Head of caudate nucleus (tissue), 42 donors: ENCODE measurements around the gene SLCO3A1.

Experiments used
- DNase-seq, 42 donors: peaks; one replicate each; pipeline versions ENCODE4 v3.0.0 to v3.0.0-alpha.2; 2020 to 2021; ENCODE audit warnings: mixed read lengths in 7 of 42
- intact Hi-C: fragments of 100-400 bp; cut with DNase I; formaldehyde crosslinking; loops from one replicate; pipeline ENCODE4 v1.15.0; 2022

Gene SLCO3A1

GRCh38 chr15:91973481-91973880, 120.0 kb downstream of the SLCO3A1 start:
- intact Hi-C loops: loop anchor here (10.0 kb wide), 1 partner anchor 101 kb away; no protein-coding TSS in a partner anchor
- DNase-seq: peak in 3 of 42 donors; percentile 23 to 43 (median 28)

GRCh38 chr15:91974321-91974720, 120.8 kb downstream of the SLCO3A1 start:
- intact Hi-C loops: loop anchor here (10.0 kb wide), 1 partner anchor 100 kb away; no protein-coding TSS in a partner anchor
- DNase-seq: no peak

- DNase-seq: peak in 1 of 42 donors; percentile 42
- intact Hi-C loops: loop anchor here (10.0 kb wide), 1 partner anchor 99 kb away; no protein-coding TSS in a partner anchor
Measured at GRCh38 chr15:91975241-91975978, 121.9 kb downstream of the SLCO3A1 start.

- DNase-seq: peak in 1 of 42 donors; percentile 29
- intact Hi-C loops: loop anchor here (10.0 kb wide), 1 partner anchor 98 kb away; no protein-coding TSS in a partner anchor
Measured at GRCh38 chr15:91976966-91977365, 123.5 kb downstream of the SLCO3A1 start.

- intact Hi-C loops: no loop called here
Measured at GRCh38 chr15:91980502-91981267, 127.2 kb downstream of the SLCO3A1 start.

GRCh38 chr15:91981821-91982800, 128.6 kb downstream of the SLCO3A1 start:
- peak in 1 of 42 donors; percentile 25 for DNase-seq
- intact Hi-C loops: no loop called here

More at GRCh38 chr15:91980502-91981267, 127.2 kb downstream of the SLCO3A1 start:
- DNase-seq: no peak

GRCh38 chr15:91983729-91984340, 130.3 kb downstream of the SLCO3A1 start:
- intact Hi-C loops: no loop called here
- DNase-seq: no peak

- intact Hi-C loops: no loop called here
- no peak for DNase-seq
Measured at GRCh38 chr15:91985297-91985696, 131.8 kb downstream of the SLCO3A1 start.

- DNase-seq: peak in 1 of 42 donors; percentile 31
- intact Hi-C loops: no loop called here
Measured at GRCh38 chr15:91988071-91988470, 134.6 kb downstream of the SLCO3A1 start.

GRCh38 chr15:91988655-91989054, 135.1 kb downstream of the SLCO3A1 start:
- no peak for DNase-seq
- intact Hi-C loops: no loop called here

GRCh38 chr15:91989821-91990220, 136.3 kb downstream of the SLCO3A1 start:
- intact Hi-C loops: no loop called here

GRCh38 chr15:91992945-91993344, 139.4 kb downstream of the SLCO3A1 start:
- DNase-seq: no peak
- intact Hi-C loops: no loop called here

More at GRCh38 chr15:91989821-91990220, 136.3 kb downstream of the SLCO3A1 start:
- DNase-seq: no peak

GRCh38 chr15:91995146-91995545, 141.6 kb downstream of the SLCO3A1 start:
- intact Hi-C loops: no loop called here
- no peak for DNase-seq

- DNase-seq: no peak
Measured at GRCh38 chr15:91997163-91997562, 143.7 kb downstream of the SLCO3A1 start.

GRCh38 chr15:92000709-92001108, 147.2 kb downstream of the SLCO3A1 start:
- intact Hi-C loops: no loop called here
- peak in 5 of 42 donors; percentile 18 to 53 (median 39) for DNase-seq

More at GRCh38 chr15:91997163-91997562, 143.7 kb downstream of the SLCO3A1 start:
- intact Hi-C loops: no loop called here

- intact Hi-C loops: no loop called here
Measured at GRCh38 chr15:92001307-92001706, 147.8 kb downstream of the SLCO3A1 start.

GRCh38 chr15:92002666-92003065, 149.2 kb downstream of the SLCO3A1 start:
- no peak for DNase-seq
- intact Hi-C loops: no loop called here

More at GRCh38 chr15:92001307-92001706, 147.8 kb downstream of the SLCO3A1 start:
- no peak for DNase-seq

- peak in 1 of 42 donors; percentile 20 for DNase-seq
- intact Hi-C loops: no loop called here
Measured at GRCh38 chr15:92003515-92004067, 150.1 kb downstream of the SLCO3A1 start.
